Common myeloid progenitor, CD34-positive (primary cell): ENCODE results near the gene MRTFA.

Source experiments
- CTCF ChIA-PET: fragments of 350-600 bp; sonication (Branson Sonifier 250); formaldehyde crosslinking; loops from one replicate; lab custom pipeline; 2021; ENCODE audit warnings: antibody characterized with exemption; lab: Charles Lee
- POLR2A ChIA-PET: fragments of 350-600 bp; sonication (Branson Sonifier 250); formaldehyde crosslinking; loops from one replicate; lab custom pipeline; 2021; ENCODE audit warnings: antibody characterized with exemption; lab: Charles Lee
- DNase-seq, 3 donors: peaks; one replicate each; pipeline versions ENCODE4 v3.0.0 to v3.0.0-alpha.2; 2013
- H3K27ac ChIP-seq, 2 experiments: 1 replicate in 1 of 2; 2 replicates in 1 of 2; pipeline ENCODE4 v1.7.0; 2013; ENCODE audit warnings: inconsistent platforms in 2 of 2, low read length in 2 of 2, mild to moderate bottlenecking in 2 of 2, low read depth in 1 of 2, moderate library complexity in 1 of 2; ENCODE audit not compliant: severe bottlenecking in 2 of 2, insufficient read depth in 1 of 2, poor library complexity in 1 of 2
- H3K27me3 ChIP-seq, 5 experiments: replicated peaks in 2 of 5; 1 replicate in 3 of 5; 2 replicates in 2 of 5; pipeline versions ENCODE4 v1.6.1 to v1.7.0; 2013; ENCODE audit warnings: low read length in 4 of 5, mild to moderate bottlenecking in 2 of 5, moderate library complexity in 2 of 5, inconsistent platforms in 1 of 5; ENCODE audit not compliant: insufficient read depth in 5 of 5, control insufficient read depth in 4 of 5
- H3K36me3 ChIP-seq, 4 experiments: 1 replicate in 2 of 4; 2 replicates in 2 of 4; pipeline versions ENCODE4 v1.6.1 to v1.7.0; 2013; ENCODE audit warnings: low read length in 3 of 4, control low read depth in 1 of 4, mild to moderate bottlenecking in 1 of 4; ENCODE audit not compliant: control insufficient read depth in 4 of 4, insufficient read depth in 4 of 4
- H3K4me1 ChIP-seq, 4 experiments: 1 replicate in 3 of 4; 2 replicates in 1 of 4; pipeline versions ENCODE4 v1.6.1 to v1.7.1; 2013; ENCODE audit warnings: low read length in 3 of 4, mild to moderate bottlenecking in 3 of 4, control low read depth in 1 of 4, inconsistent platforms in 1 of 4, moderate library complexity in 1 of 4; ENCODE audit not compliant: control insufficient read depth in 4 of 4, insufficient read depth in 4 of 4; ENCODE audit errors: control extremely low read depth in 1 of 4
- H3K4me3 ChIP-seq, 7 experiments: 1 replicate in 4 of 7; 2 replicates in 3 of 7; pipeline versions ENCODE4 v1.5.1 to v1.7.0; 2013; ENCODE audit warnings: mild to moderate bottlenecking in 7 of 7, low read length in 6 of 7, moderate library complexity in 6 of 7, inconsistent platforms in 2 of 7, low read depth in 2 of 7, control low read depth in 1 of 7; ENCODE audit not compliant: insufficient read depth in 4 of 7, control insufficient read depth in 1 of 7; ENCODE audit errors: extremely low read depth in 1 of 7
- H3K9me3 ChIP-seq, 5 experiments: 1 replicate in 4 of 5; 2 replicates in 1 of 5; pipeline versions ENCODE4 v1.6.1 to v1.7.1; 2013; ENCODE audit warnings: low read length in 4 of 5, mild to moderate bottlenecking in 2 of 5, inconsistent platforms in 1 of 5, low read depth in 1 of 5, moderate library complexity in 1 of 5; ENCODE audit not compliant: control insufficient read depth in 4 of 5, insufficient read depth in 2 of 5; ENCODE audit errors: control extremely low read depth in 1 of 5
- WGBS: methylation state at CpG from one replicate; pipeline ENCODE4 v1.1.5; 2013; ENCODE audit not compliant: insufficient coverage; 5-methylcytosine and 5-hydroxymethylcytosine counted together

Gene MRTFA

GRCh38 chr22:40651563-40652501 is 15.3 kb upstream of the MRTFA start:
- Histone ChIP-seq H3K9me3 (no peaks in the 10 kb centered on the region), H3K36me3 (no peaks in the 10 kb centered on the region), H3K27me3 (no peaks in the 10 kb centered on the region), H3K4me1 (peaks cover 0 to 23% (median 9%) of the 10 kb centered on the region in 4 experiments), H3K27ac (peak overlapping the region; percentile 74), H3K4me3 (peak overlapping the region in 5 of 7 experiments; percentile 22 to 75 (median 48))
- peak; percentile 90 to 97 (median 96) for DNase-seq
- CTCF ChIA-PET = interaction anchor here (0.8 to 2.6 kb wide), 10 partner anchors 8 to 213 kb away, joined by 3 to 8 read pairs (median 4); no protein-coding TSS in a partner anchor
- POLR2A ChIA-PET = no interaction called here
- 69% methylated on average over 25 of the region's 33 CpGs for WGBS

- Histone ChIP-seq H3K27ac (peak overlapping the region in 1 of 2 experiments; percentile 74), H3K27me3 (no peaks in the 10 kb centered on the region), H3K36me3 (no peaks in the 10 kb centered on the region), H3K9me3 (no peaks in the 10 kb centered on the region), H3K4me1 (peaks cover 0 to 24% (median 9%) of the 10 kb centered on the region in 4 experiments), H3K4me3 (peak overlapping the region in 1 of 7 experiments; percentile 75)
- CTCF ChIA-PET = interaction anchor here (0.8 to 1.8 kb wide), 10 partner anchors 9 to 163 kb away, joined by 3 to 11 read pairs (median 4); no protein-coding TSS in a partner anchor
- DNase-seq = no peak
- WGBS = no CpG with 5 or more reads among the region's 2 CpGs
- POLR2A ChIA-PET = no interaction called here
These were observed 14.5 kb upstream of the MRTFA start for GRCh38 chr22:40651057-40651456.

GRCh38 chr22:40648386-40648785 is 11.9 kb upstream of the MRTFA start:
- peaks cover 0 to 14% (median 6%) of the 10 kb centered on the region in 4 experiments for H3K4me1 ChIP-seq
- DNase-seq = no peak
- CTCF ChIA-PET = interaction anchor here (0.9 to 5.8 kb wide), 4 partner anchors 11 to 124 kb away, joined by 3 to 50 read pairs (median 4); no protein-coding TSS in a partner anchor
- POLR2A ChIA-PET = no interaction called here
- no peaks in the 10 kb centered on the region for H3K9me3 ChIP-seq
- no peak overlapping the region for H3K4me3 ChIP-seq
- no peaks in the 10 kb centered on the region for H3K36me3 ChIP-seq
- 78% methylated on average over 5 of the region's 10 CpGs for WGBS
- no peak overlapping the region for H3K27ac ChIP-seq
- no peaks in the 10 kb centered on the region for H3K27me3 ChIP-seq

- WGBS = 69% methylated on average over 4 of the region's 4 CpGs
- H3K4me3 ChIP-seq = peak overlapping the region in 2 of 7 experiments; percentile 11 to 59
- peaks cover 0 to 3% (median 1%) of the 10 kb centered on the region in 4 experiments for H3K4me1 ChIP-seq
- H3K9me3 ChIP-seq = no peaks in the 10 kb centered on the region
- DNase-seq = no peak
- CTCF ChIA-PET = interaction anchor here (0.6 to 7.2 kb wide), 32 partner anchors 9 to 254 kb away, joined by 3 to 106 read pairs (median 4); partner anchors contain the start of gene MRTFA
- H3K36me3 ChIP-seq = no peaks in the 10 kb centered on the region
- H3K27me3 ChIP-seq = no peaks in the 10 kb centered on the region
- POLR2A ChIA-PET = no interaction called here
- H3K27ac ChIP-seq = no peak overlapping the region
These were observed 9.2 kb upstream of the MRTFA start for GRCh38 chr22:40645579-40646197.

- H3K4me3 ChIP-seq = no peak overlapping the region
- no peaks in the 10 kb centered on the region for H3K36me3 ChIP-seq
- no peaks in the 10 kb centered on the region for H3K9me3 ChIP-seq
- no peaks in the 10 kb centered on the region for H3K27me3 ChIP-seq
- ChIA-PET POLR2A (interaction anchor here (0.6 kb wide), 1 partner anchor 337 kb away, joined by 3 read pairs; no protein-coding TSS in a partner anchor), CTCF (interaction anchor here (0.8 to 7.2 kb wide), 4 partner anchors 9 to 118 kb away, joined by 3 to 106 read pairs (median 3); no protein-coding TSS in a partner anchor)
- H3K4me1 ChIP-seq = peaks cover 0 to 13% (median 11%) of the 10 kb centered on the region in 4 experiments
- 100% methylated on average over 1 of the region's 4 CpGs for WGBS
- H3K27ac ChIP-seq = no peak overlapping the region
- DNase-seq = no peak
These were observed 5.8 kb upstream of the MRTFA start for GRCh38 chr22:40642316-40642715.

GRCh38 chr22:40641269-40641668 is 4.8 kb upstream of the MRTFA start:
- Histone ChIP-seq H3K4me3 (no peak overlapping the region), H3K36me3 (no peaks in the 10 kb centered on the region), H3K9me3 (no peaks in the 10 kb centered on the region), H3K27me3 (no peaks in the 10 kb centered on the region), H3K4me1 (peaks cover 0 to 18% (median 12%) of the 10 kb centered on the region in 4 experiments), H3K27ac (no peak overlapping the region)
- CTCF ChIA-PET = interaction anchor here (0.6 to 7.2 kb wide), 3 partner anchors 8 to 117 kb away, joined by 3 to 106 read pairs (median 3); no protein-coding TSS in a partner anchor
- POLR2A ChIA-PET = no interaction called here
- WGBS = 97% methylated on average over 5 of the region's 6 CpGs
- DNase-seq = no peak
